Activated CD4-positive, alpha-beta T cell treated with anti-CD3 and anti-CD28 coated beads, Interleukin-2, amount 10 ng/mL, durations not matched to agents 7 days and 5 days (primary cell): ENCODE measurements around the gene PLEK. TPM values are rescaled to one million over a fixed set of nuclear protein-coding genes. Genes with fewer than 3 reads are reported as not detected.

ENCODE experiments used
- CTCF ChIA-PET: fragments of 350-600 bp; sonication (Branson Sonifier 250); formaldehyde crosslinking; loops from one replicate; lab custom pipeline; 2021; ENCODE audit warnings: antibody characterized with exemption; lab: Charles Lee
- POLR2A ChIA-PET: fragments of 350-600 bp; sonication (Branson Sonifier 250); formaldehyde crosslinking; loops from one replicate; lab custom pipeline; 2021; ENCODE audit warnings: antibody characterized with exemption; lab: Charles Lee
- DNase-seq: peaks from one replicate; pipeline ENCODE4 v3.0.0-alpha.2; 2020
- H3K27ac Mint-ChIP-seq: one replicate; pipeline ENCODE4 v1.8.0; 2021; ENCODE audit warnings: mild to moderate bottlenecking, moderate library complexity, mixed read lengths
- H3K27me3 Mint-ChIP-seq: one replicate; pipeline ENCODE4 v1.8.0; 2021; ENCODE audit warnings: mixed read lengths
- H3K36me3 Mint-ChIP-seq: one replicate; pipeline ENCODE4 v1.8.0; 2021; ENCODE audit warnings: low read depth, mixed read lengths
- H3K4me1 Mint-ChIP-seq: one replicate; pipeline ENCODE4 v1.8.0; 2021; ENCODE audit warnings: mixed read lengths
- H3K4me3 Mint-ChIP-seq: one replicate; pipeline ENCODE4 v1.8.0; 2021; ENCODE audit warnings: mild to moderate bottlenecking, moderate library complexity, mixed read lengths
- H3K9me3 Mint-ChIP-seq: one replicate; pipeline ENCODE4 v1.8.0; 2021; ENCODE audit warnings: mixed read lengths
- total RNA-seq, 2 experiments: library from RNA; stranded (reverse); gene quantifications; one replicate each; pipeline ENCODE4 v1.2.3, GENCODE V29; 2021

The PLEK gene
- under 1 TPM; 0.40 to 0.60 TPM for total RNA-seq

GRCh38 chr2:68365087-68365486 lies at the start of gene PLEK:
PLEK (plus strand) TSS chr2:68365282; CDS start chr2:68365352, 70 bp downstream.
- ChIA-PET CTCF (interaction anchor here (1.6 kb wide), 1 partner anchor 77 kb away, joined by 3 read pairs; no protein-coding TSS in a partner anchor), POLR2A (no interaction called here)
- no peak for DNase-seq
- Mint-ChIP-seq H3K9me3 (no peaks in the 10 kb centered on the region), H3K27me3 (peaks cover 19% of the 10 kb centered on the region), H3K27ac (no peak within 1 kb of the TSS), H3K4me3 (no peak within 1 kb of the TSS), H3K4me1 (peaks cover 18% of the 10 kb centered on the region), H3K36me3 (no peaks in the 10 kb centered on the region)

GRCh38 chr2:68316111-68316510 lies 49.0 kb upstream of the PLEK start:
- CTCF ChIA-PET, result no interaction called here
- H3K27me3 Mint-ChIP-seq, result peaks cover 73% of the 10 kb centered on the region
- POLR2A ChIA-PET, result no interaction called here

GRCh38 chr2:68317971-68318913 lies 46.8 kb upstream of the PLEK start:
- H3K4me3 Mint-ChIP-seq, result no peak overlapping the region
- peaks cover 4% of the 10 kb centered on the region for H3K4me1 Mint-ChIP-seq
- H3K36me3 Mint-ChIP-seq, result peaks cover 2% of the 10 kb centered on the region
- H3K27me3 Mint-ChIP-seq, result peaks cover 76% of the 10 kb centered on the region
- ChIA-PET CTCF (no interaction called here), POLR2A (no interaction called here)
- H3K9me3 Mint-ChIP-seq, result no peaks in the 10 kb centered on the region
- no peak overlapping the region for H3K27ac Mint-ChIP-seq
- no peak for DNase-seq

More at GRCh38 chr2:68316111-68316510, 49.0 kb upstream of the PLEK start:
- H3K36me3 Mint-ChIP-seq, result peaks cover 2% of the 10 kb centered on the region
- peaks cover 4% of the 10 kb centered on the region for H3K4me1 Mint-ChIP-seq
- H3K9me3 Mint-ChIP-seq, result no peaks in the 10 kb centered on the region
- no peak overlapping the region for H3K27ac Mint-ChIP-seq
- no peak for DNase-seq
- no peak overlapping the region for H3K4me3 Mint-ChIP-seq

- Mint-ChIP-seq H3K27ac (no peak overlapping the region), H3K27me3 (peaks cover 71% of the 10 kb centered on the region), H3K4me3 (peak overlapping the region; percentile 19), H3K36me3 (peaks cover 2% of the 10 kb centered on the region), H3K4me1 (peaks cover 4% of the 10 kb centered on the region), H3K9me3 (no peaks in the 10 kb centered on the region)
- ChIA-PET CTCF (interaction anchor here (1.6 kb wide), 1 partner anchor 27 kb away, joined by 3 read pairs; no protein-coding TSS in a partner anchor), POLR2A (no interaction called here)
- DNase-seq, result no peak
Measured at GRCh38 chr2:68318914-68319397, 46.1 kb upstream of the PLEK start.

GRCh38 chr2:68319398-68320117 lies 45.5 kb upstream of the PLEK start, which contains the start of gene CNRIP1:
CNRIP1 (minus strand) TSS chr2:68319949; CDS start chr2:68319400, 549 bp downstream.
- Mint-ChIP-seq H3K27me3 (peaks cover 70% of the 10 kb centered on the region), H3K4me1 (peaks cover 4% of the 10 kb centered on the region), H3K9me3 (no peaks in the 10 kb centered on the region), H3K27ac (no peak within 1 kb of the TSS), H3K36me3 (peaks cover 2% of the 10 kb centered on the region), H3K4me3 (peak within 1 kb of the TSS; percentile 56)
- CTCF ChIA-PET, result interaction anchor here (0.7 to 1.6 kb wide), 2 partner anchors 14 to 27 kb away, joined by 3 read pairs; no protein-coding TSS in a partner anchor
- POLR2A ChIA-PET, result no interaction called here
- DNase-seq, result no peak

- peak overlapping the region; percentile 56 for H3K4me3 Mint-ChIP-seq
- POLR2A ChIA-PET, result no interaction called here
- H3K4me1 Mint-ChIP-seq, result peaks cover 4% of the 10 kb centered on the region
- peaks cover 2% of the 10 kb centered on the region for H3K36me3 Mint-ChIP-seq
- peaks cover 71% of the 10 kb centered on the region for H3K27me3 Mint-ChIP-seq
- DNase-seq, result no peak
- CTCF ChIA-PET, result interaction anchor here (0.7 to 1.6 kb wide), 2 partner anchors 14 to 28 kb away, joined by 3 read pairs; no protein-coding TSS in a partner anchor
- no peaks in the 10 kb centered on the region for H3K9me3 Mint-ChIP-seq
- no peak overlapping the region for H3K27ac Mint-ChIP-seq
Measured at GRCh38 chr2:68320118-68320641, 44.9 kb upstream of the PLEK start.

- CTCF ChIA-PET, result no interaction called here
- H3K9me3 Mint-ChIP-seq, result no peaks in the 10 kb centered on the region
- no peak overlapping the region for H3K4me3 Mint-ChIP-seq
- no peaks in the 10 kb centered on the region for H3K36me3 Mint-ChIP-seq
- H3K27me3 Mint-ChIP-seq, result peaks cover 39% of the 10 kb centered on the region
- no peak for DNase-seq
- H3K27ac Mint-ChIP-seq, result no peak overlapping the region
- H3K4me1 Mint-ChIP-seq, result peaks cover under 1% of the 10 kb centered on the region
- POLR2A ChIA-PET, result no interaction called here
Measured at GRCh38 chr2:68325056-68325455, 40.0 kb upstream of the PLEK start.

GRCh38 chr2:68328901-68329300 lies 36.2 kb upstream of the PLEK start:
- Mint-ChIP-seq H3K9me3 (no peaks in the 10 kb centered on the region), H3K4me1 (no peaks in the 10 kb centered on the region), H3K27ac (no peak overlapping the region), H3K4me3 (no peak overlapping the region), H3K27me3 (peaks cover 16% of the 10 kb centered on the region), H3K36me3 (no peaks in the 10 kb centered on the region)
- CTCF ChIA-PET, result no interaction called here
- POLR2A ChIA-PET, result no interaction called here
- DNase-seq, result no peak

- H3K27ac Mint-ChIP-seq, result no peak overlapping the region
- POLR2A ChIA-PET, result no interaction called here
- CTCF ChIA-PET, result no interaction called here
Measured at GRCh38 chr2:68330691-68331090, 34.4 kb upstream of the PLEK start.

GRCh38 chr2:68333009-68333408 lies 32.1 kb upstream of the PLEK start:
- Mint-ChIP-seq H3K27ac (no peak overlapping the region), H3K36me3 (no peaks in the 10 kb centered on the region), H3K27me3 (peaks cover 22% of the 10 kb centered on the region), H3K4me3 (no peak overlapping the region), H3K9me3 (no peaks in the 10 kb centered on the region), H3K4me1 (no peaks in the 10 kb centered on the region)
- no peak for DNase-seq
- ChIA-PET POLR2A (no interaction called here), CTCF (no interaction called here)

More at GRCh38 chr2:68330691-68331090, 34.4 kb upstream of the PLEK start:
- H3K4me1 Mint-ChIP-seq, result no peaks in the 10 kb centered on the region
- peaks cover 14% of the 10 kb centered on the region for H3K27me3 Mint-ChIP-seq
- H3K4me3 Mint-ChIP-seq, result no peak overlapping the region
- no peaks in the 10 kb centered on the region for H3K9me3 Mint-ChIP-seq
- DNase-seq, result no peak
- H3K36me3 Mint-ChIP-seq, result no peaks in the 10 kb centered on the region

- Mint-ChIP-seq H3K27me3 (peaks cover 26% of the 10 kb centered on the region), H3K4me3 (no peak overlapping the region), H3K36me3 (no peaks in the 10 kb centered on the region), H3K27ac (no peak overlapping the region), H3K4me1 (no peaks in the 10 kb centered on the region), H3K9me3 (no peaks in the 10 kb centered on the region)
- ChIA-PET POLR2A (interaction anchor here (0.6 kb wide), 1 partner anchor 23 kb away, joined by 4 read pairs; no protein-coding TSS in a partner anchor), CTCF (no interaction called here)
- no peak for DNase-seq
Measured at GRCh38 chr2:68333931-68334330, 31.2 kb upstream of the PLEK start.

GRCh38 chr2:68336192-68336591 lies 28.9 kb upstream of the PLEK start:
- no peaks in the 10 kb centered on the region for H3K4me1 Mint-ChIP-seq
- H3K27me3 Mint-ChIP-seq, result peaks cover 41% of the 10 kb centered on the region
- no peaks in the 10 kb centered on the region for H3K36me3 Mint-ChIP-seq
- ChIA-PET CTCF (interaction anchor here (0.6 kb wide), 1 partner anchor 914 kb away, joined by 3 read pairs; no protein-coding TSS in a partner anchor), POLR2A (no interaction called here)
- no peak for DNase-seq
- H3K9me3 Mint-ChIP-seq, result no peaks in the 10 kb centered on the region
- H3K4me3 Mint-ChIP-seq, result no peak overlapping the region
- H3K27ac Mint-ChIP-seq, result no peak overlapping the region
